Right lung (tissue), 5 donors: ENCODE data around the gene ZNF532. TPM values are rescaled to one million over a fixed set of nuclear protein-coding genes. Genes with fewer than 3 reads are reported as not detected.
"Not testable (repeated sequence)": the region's sequence is repeated elsewhere in the genome, so short reads cannot be mapped to it uniquely, and the experiment has no call there.

ENCODE experiments used
- DNase-seq, 2 donors: peaks; one replicate each; pipeline ENCODE4 v3.0.0-alpha.2; 2013
- polyA plus RNA-seq, 5 donors: library from polyadenylated mRNA; unstranded; fragments of 120-200 nt; gene quantifications; one replicate each; pipeline versions ENCODE4 v1.2.1 to v1.2.3, GENCODE V29; 2013; ENCODE audit warnings: inconsistent platforms in 1 of 5, low replicate concordance in 1 of 5; ENCODE audit not compliant: insufficient read length in 5 of 5, insufficient read depth in 1 of 5

Gene ZNF532
- polyA plus RNA-seq, 5 donors = 106 to 145 (median 144) TPM

DNA sequence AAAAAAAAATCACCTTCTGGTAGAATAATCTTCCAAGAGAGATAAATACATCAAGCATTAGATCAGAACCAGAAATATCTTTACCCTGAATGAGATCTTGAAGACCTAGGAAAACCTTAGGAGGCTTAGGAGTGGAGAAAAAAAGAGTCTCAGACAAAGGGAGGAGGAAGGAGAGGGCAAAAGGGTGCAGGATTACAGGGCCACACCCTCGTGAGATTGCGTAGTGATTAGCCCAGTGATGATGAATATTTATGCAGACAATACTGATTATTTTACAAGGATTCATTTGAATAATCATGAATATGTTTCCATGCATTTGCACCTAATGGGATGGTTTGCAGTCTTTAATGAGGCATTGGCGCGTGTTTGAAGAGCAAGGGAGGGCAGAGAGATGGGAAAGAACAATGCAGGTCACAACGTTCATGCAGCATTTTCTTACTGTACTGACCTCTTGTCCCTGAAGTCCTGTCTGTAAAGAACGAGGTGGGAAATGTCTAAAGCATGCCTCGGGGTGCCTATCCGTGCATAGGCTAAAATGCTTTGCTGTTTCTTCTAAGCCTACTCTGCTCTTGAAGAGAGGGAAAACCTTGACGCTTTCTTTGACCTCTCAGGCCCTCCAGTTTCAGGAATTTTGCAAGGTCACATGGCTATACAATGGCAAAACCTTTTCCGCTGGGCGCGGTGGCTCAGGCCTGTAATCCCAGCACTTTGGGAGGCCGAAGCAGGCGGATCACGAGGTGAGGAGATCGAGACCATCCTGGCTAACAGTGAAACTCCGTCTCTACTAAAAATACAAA, 18.6 kb upstream of the ZNF532 start:
- no peak for DNase-seq

DNA sequence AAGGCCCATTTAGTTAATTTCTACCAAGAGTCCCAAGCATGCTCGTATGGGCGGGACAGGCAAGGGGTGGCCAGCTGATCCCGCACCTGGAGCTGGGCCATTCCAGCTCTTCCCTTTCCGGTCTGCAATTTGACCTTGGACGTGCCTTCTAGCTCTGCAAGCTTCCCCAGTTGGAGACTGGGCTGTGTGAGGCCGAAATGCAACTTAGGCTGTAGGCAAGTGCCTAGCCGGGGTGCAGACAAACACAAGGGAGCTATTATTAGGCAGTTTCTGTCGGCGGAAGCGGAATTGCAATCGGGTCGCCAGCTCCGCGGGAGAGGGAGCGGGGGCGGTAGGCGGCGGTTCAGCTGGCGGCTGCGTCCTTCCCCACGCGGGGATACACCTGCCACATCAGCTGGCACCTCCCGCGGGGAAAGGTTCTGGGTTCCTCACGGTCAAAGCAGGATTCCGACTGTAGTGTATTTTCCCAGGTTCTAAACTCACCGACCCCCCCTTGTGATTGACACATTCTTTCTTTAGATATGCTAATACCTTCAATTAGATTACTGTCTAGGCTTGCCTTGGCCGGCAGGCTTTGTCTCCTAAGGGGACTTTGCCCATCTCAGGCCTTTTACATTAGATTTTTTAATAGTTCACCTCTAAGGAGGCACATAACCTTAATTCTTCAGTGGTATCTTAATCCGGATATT, 17.1 kb upstream of the ZNF532 start:
- no peak for DNase-seq

DNA sequence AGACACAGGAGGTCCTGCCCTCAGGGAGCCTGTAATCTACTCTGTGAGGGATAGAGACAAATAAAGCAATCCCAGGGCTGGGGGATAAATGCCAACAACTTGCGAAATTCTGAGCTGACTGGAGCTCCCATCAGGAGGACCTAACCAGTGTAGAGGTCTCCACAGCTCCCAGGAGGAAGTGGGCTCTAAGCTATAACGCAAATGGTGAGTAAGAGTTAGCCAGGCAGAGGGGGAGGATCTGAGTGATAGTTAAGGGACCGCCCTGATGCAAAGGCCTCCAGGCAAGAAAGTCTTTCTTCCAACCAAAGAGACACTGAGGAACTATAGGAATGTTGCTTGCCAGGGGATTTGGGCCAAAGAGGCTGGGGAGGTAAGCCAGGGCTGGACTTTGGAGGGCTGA, 16.0 kb upstream of the ZNF532 start:
- no peak for DNase-seq

DNA sequence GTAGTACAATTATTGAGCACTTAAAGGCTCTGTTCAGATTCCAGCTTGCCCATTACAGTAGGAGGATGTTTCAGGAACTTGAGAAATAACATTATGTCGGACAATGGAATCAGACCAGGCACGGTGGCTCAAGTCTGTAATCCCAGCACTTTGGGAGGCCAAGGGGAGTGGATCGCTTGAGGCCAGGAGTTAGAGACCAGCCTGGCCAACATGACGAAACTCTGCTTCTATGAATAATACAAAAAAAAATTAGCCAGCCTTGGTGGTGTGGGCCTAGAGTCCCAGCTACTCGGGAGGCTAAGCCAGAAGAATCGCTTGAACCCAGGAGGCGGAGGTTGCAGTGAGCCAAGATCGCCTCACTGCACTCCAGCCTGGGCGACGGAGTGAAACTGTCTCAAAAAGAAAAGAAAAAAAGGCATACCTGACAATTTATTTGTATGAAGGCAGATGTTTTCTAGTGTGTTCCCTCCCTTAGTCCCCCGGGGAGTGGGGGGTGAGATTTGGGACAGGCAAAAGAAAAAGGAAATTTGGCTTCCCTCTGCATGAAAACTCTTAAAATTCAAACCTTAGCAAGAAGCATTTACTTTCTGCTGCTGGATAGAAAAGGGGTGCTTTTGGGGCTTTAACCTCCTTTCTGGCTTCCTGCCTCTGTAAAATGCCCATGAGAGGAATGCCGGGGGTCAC, 13.7 kb upstream of the ZNF532 start:
- DNase-seq = no peak

DNA sequence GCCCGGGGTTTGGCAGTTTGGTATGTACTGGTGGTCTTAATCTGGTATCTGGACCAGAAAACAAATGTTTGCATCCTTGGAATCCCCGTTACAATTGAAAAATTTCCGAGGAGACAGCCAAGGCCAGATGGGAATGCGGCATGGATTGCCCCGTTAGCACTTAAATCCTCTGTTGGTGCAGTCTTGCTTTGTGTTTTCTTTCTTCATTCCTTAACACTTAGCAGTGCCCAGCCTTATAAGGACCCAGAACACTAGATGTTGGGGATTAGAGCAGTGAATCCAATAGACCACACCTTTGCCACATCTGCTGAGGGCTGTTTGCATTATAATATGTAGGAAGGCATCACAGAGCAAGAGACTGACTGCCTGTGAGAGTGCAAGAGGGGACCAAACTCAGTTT, 12.8 kb upstream of the ZNF532 start:
- DNase-seq = no peak

DNA sequence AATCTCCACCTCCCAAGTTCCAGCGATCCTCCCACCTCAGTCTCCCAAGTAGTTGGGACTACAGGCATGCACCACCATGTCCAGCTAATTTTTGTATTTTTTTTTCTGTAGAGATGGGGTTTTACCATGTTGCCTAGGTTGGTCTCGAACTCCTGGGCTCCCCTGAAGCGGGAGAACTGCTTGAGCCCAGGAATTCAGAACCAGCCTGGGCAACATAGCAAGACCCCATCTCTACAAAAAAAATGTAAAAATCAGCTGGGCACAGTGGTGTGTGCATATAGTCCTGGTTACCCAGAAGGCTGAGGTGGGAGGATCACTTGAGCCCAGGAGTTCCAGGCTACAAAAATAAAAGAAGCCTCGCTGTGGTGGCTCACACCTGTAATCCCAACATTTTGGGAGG, 12.0 kb upstream of the ZNF532 start:
- no peak for DNase-seq

DNA sequence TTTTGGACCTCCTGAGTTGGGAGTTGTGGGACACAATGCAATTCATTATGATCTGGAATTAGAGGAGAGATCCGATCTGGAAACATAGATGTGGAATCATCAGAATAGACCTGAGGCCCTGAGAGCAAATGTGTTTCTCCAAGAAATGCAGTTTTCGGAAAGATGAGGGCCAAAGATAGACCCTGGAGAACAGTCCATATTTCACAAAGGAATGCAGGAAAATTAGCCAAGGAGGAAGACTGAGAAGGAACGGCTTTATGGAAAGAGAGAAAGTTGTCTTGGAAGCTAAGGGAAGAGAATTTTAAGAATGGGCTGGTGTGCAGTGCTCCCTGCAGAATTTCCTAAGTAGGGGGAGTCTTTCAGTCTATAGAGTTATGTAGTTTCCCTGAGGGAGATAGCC, 11.1 kb upstream of the ZNF532 start:
- DNase-seq = no peak

DNA sequence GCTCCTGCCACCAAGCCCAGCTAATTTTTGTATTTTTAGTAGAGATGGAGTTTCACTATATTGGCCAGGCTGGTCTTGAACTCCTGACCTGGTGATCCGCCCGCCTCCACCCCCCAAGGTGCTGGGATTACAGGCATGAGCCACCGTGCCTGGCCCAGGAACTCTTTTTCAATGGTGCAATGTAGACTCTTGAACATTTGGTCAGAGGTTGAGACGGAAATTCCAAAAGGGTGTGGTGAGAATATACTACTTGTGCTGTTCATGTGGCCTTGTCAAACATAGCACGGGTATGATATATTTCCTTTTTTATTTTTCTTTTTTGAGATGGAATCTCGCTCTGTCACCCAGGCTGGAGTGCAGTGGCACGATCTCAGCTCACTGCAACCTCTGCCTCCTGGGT, 9.2 kb upstream of the ZNF532 start:
- DNase-seq = not testable (repeated sequence)

DNA sequence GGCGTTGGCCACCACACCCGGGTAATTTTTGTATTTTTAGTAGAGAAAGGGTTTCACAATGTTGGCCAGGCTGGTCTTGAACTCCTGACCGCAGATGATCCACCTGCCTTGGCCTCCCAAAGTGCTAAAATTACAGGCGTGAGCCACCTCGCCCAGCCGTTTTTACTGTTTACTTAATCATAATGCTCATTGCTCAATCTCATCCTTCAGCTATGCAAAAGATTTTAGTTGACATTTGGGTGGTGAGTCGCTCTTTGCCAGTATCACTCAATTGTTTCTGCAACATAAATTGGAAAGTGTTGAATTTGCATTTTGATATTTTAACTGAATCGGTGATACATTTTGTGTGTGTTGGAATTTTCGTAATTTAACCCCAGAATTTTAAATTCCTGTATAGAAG, 7.8 kb upstream of the ZNF532 start:
- no peak for DNase-seq

DNA sequence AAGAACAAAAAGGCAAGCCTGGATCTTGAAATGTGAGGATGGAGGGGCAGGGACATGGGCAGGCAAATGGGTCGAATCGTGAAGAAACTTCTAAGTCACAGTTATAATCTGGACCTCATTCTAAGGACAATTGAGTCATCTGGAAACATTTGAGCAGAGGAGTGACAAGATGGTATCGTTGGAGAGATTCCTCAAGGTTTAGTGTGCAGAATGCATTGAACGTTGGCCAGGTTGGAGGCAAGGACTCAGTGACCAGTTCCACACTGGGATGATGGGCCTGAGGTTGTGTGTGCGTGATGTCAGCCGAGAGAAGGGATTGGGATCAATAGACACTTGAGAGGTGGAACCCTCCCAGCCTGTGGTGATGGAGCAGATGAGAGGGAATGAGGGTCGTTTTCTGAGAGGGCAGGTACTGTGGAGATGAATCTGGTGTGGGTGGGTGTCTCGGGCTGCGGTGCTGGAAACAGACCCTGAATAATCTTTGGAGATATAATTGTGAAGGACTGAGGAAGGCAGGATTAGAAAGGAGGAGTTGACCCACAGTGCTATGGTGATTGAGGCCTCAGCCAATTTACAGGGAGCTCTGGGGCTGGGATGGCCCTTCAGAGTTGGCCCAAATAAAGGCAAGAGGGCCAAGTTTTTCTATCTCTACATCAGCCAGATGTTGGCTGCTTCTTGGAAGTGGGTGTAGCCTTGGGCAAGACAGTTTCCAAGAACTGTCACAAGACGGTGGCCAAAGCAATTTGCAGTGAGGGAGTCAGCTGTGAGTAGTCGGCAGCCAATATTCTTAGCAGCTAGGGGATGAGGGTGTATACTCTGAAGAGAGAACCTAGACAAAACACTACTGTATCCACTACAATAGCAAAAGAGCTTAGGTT, 5.8 kb upstream of the ZNF532 start:
- DNase-seq = peak; percentile 78 to 83

DNA sequence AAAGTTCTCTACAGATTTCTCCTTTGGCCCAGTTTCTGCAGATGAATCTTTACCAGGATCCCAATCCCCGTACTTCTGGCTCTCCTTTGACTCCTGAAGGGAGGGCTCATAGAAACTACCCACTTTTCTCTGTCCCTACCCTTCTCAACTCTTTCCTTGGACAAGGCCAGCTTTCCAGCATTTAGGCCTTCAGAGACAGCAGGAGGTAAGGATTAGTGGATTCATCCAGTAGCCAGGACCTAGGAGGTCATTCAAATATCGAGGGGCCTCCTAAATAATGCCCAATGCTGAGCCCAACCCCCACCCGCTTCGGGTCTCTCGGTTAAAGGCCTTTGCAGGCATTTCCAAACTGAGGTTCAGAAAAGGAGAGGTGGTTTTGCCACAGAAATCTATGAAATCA, 4.8 kb upstream of the ZNF532 start:
- no peak for DNase-seq

DNA sequence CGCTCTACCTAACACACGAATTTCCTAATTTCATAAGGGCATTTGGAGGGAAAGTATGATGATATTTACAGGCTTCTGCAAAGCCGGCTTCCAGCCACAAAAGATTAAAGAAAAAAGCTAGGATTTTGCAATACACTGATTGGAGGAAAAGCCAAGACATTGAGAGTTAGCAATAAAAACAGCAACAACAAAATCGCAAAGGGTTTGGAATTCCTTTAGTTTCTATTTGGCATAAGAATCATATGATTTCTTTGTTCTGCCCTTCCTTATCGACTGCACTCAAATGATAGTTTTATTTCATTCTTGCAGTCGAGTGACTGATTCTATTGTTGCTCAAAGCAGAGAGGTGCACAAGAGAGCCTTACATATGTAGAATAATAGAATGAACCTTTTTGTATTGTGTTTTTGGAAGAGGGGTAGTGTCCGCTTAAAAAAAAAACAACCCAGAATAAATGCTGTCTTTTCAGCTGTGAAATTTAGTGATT, 3.9 kb upstream of the ZNF532 start:
- DNase-seq = peak; percentile 38 to 60

DNA sequence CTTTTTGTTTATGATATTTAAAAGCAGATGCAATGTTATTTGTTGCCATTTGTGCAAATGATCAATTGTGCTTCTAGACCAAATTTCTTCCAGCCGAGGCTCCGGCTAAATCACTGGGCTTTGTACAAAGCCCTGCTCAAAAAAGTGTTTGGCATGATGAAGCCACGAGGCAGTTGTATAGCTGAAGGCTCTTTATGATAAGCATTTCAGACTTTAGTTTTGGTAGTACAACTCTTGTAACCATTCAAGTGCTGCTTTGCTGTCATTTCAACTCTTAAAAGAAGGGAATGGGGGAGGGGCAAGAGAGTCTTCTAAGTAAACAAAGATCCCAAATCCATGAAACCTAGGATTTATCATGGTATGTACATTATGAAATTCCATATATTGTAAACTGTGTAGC, 3.3 kb upstream of the ZNF532 start:
- no peak for DNase-seq

DNA sequence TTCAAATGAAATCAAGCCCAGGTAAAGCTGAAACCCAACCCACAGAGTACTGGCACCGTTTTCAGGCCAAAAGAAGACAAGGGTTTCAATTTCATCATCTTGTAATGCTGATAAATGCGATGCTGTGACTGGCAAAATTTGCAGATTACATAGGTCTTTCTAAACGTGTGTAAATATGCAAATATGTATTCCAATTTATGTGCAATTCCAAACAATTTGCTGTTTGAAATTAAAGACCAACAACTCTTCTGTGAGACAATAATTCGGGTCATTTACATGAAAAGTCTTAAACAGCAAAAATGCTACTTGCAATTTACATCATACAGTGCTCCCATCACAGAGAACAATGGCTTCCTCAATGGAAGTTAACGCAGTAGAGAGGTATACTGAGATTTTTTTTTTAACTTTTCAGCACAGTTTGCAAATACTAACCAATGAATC, 2.8 kb upstream of the ZNF532 start:
- DNase-seq = no peak

DNA sequence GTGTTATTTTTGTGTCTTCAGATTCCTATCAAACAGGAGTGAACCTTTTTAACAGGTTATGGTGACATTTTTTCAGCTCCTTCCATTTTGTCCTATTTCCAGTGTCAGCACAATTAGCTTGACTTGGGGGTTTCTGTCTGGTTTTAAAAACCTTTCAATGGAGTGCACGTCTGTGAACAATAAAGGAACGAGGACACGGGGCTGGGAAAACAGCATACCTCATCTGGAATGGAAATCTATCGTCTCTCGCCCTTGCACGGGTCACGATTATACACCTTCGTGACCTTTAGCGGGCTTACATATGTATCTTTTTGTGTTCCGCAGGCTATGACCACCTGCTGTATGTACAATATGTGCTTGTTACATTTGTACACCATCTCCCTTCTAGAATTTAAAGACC, 2.3 kb upstream of the ZNF532 start:
- DNase-seq = no peak

DNA sequence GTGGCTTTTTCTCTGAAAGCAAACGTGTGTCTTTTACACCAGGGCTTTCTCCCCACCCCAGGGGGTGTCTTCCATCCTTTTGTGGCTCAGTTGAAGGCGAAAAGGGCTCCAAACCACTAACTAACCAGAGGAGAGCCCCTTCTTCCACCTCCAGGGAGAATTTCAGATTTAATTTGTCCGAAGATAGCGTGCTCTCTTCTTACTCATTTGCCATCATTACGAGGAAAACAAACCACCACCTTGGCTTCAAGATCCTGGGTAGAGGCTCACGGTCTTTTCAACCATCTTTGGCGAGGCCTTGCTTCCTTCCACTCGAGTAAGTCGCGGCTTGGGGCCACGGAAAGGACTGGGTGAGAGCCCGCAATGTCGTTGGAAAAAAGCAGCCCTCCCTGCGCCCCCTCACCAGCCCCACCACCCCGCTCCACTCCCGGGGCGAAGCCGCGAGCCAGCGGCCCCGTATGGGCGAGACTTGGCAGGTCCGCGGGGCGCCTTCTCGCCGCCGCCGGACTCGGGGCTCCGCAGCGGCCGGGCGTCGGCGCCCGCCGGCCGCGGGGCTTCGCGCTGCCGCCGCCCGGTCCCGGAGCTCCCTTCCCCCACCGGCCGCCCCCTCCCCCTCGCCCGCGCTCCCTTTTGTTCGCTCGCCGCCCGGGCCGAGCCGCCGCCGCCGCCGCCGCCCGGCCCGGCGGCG, 1.7 kb upstream of the ZNF532 start:
- DNase-seq = no peak

DNA sequence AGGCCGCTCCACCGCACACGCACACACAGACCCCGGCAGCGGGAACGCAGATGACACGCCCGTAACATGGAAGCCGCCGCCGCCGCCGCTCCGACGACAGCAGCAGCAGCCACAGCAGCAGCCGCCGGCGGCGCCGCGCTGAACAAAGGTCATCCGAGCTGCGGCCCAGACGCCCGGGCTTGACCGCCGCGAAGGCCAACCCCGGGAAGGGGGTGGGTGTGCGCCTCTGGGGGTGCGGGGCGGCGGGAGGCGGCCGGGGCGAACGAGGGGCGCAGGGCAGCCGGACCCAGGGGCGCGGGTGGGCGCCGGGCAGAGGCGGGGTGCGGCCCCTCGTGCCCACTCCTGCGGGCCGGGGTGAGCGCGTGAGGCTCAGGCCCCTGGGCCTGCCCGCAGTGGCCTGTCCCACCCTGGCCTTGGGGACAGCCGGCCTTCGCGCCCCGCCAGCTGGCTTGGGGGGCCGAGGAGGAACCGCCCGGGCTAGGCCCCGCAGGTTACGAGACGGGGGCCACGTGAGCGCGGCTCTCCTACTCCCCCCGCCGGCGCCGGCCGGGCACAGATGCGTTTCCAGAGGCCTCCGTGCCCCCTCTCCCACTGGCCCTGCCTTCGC, 1.0 kb upstream of the ZNF532 start:
- no peak for DNase-seq

DNA sequence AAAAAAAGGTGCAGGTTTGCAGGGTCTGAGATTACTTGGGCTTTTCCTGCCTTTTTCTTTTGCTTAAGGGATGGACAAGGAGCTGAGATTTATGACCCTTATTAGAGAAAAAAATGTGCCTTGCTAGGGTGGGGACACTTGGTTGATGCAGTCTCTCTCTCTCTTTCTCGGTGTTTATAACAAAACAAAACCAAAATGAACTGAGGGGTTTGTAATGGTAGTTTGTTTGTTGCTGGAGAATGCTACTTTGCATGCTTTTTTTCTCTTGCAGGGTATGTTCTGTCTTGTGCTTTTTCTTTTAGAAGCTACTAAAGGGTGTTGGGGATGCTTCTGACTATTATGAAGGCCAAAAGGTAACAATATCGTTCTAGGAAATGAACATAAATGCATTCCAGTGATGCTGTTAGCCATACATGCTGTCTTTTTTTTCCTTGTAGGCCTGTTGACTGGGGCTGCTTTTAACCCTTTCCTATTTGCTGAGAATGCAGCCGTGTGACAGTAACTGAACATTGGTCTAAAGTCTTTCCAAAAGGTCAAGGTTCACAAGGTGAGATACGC, 435 bp downstream of the ZNF532 start:
- DNase-seq = no peak

DNA sequence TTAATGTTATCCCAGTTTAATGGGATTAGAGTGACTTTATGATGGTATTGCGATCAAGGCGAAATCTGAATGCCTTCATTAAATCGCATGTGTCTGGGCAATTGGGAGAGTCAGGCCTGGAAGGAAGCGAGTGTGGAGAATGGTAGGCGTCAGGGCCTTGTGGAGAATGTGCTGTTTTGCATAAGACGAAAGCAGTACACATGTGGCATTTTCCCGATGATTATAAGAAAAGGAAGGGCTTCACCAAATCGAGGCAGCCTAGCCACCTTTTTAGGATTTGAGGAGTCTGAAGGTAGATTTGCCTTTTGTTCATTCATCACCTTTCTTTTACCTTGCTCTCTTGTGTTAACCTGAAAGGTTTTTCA, 1.0 kb downstream of the ZNF532 start:
- DNase-seq = no peak

DNA sequence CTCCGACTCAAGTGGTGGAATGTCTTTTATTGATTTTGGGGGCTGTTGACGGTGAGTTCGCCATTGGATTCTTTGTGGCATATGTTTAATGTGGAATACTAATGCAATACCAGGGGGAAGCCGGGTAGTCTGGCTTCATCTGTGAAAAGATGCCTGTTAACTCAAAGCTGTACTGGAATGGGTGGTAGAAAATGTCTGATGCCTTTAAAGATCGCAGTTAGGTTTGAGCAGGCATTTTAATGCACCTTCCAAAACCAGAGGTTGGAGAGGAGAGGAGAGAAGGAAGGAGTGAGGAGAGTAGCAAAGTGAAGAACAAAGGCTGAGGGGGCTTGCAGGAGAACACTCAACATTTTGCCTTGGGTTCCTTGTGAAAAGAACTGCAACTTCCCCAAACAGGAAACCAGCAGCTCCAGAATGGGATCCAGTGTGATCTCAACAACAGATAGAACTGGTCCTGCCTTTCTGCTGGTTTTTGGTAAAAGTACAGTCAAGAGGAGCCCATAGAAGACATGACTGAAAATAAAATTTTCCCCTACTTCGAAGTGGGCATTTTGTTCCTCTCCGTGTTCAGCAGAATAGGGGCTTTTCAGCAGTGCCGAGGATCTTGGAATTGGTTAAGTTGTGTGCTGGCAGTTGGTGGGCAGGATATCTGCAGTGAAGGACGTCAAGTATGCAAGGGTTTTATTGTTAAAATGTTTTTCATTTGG, 1.5 kb downstream of the ZNF532 start:
- DNase-seq = no peak
